H1 (cell line): ENCODE measurements around the gene OSTC. TPM values are rescaled to one million over a fixed set of nuclear protein-coding genes. Genes with fewer than 3 reads are reported as not detected.

Source experiments
- CTCF ChIA-PET: fragments of 300-600 bp; sonication (Branson Sonifier 250); formaldehyde crosslinking; loops from one replicate; lab custom pipeline; 2021; ENCODE audit not compliant: partially characterized antibody; lab: Charles Lee
- POLR2A ChIA-PET: fragments of 300-600 bp; sonication (Branson Sonifier 250); formaldehyde crosslinking; loops from one replicate; lab custom pipeline; 2021; ENCODE audit warnings: inconsistent platforms; ENCODE audit not compliant: partially characterized antibody; lab: Charles Lee
- DNase-seq, 2 experiments: peaks; one replicate each; pipeline versions ENCODE4 v3.0.0 to v3.0.0-alpha.2; 2010 to 2022; ENCODE audit warnings: low spot score in 2 of 2, low read depth in 1 of 2, mixed read lengths in 1 of 2
- FAIRE-seq: peaks from 2 replicates; lab custom pipeline; 2011; peaks lifted over from hg19 to GRCh38; lab: Jason Lieb, UNC
- H2AFZ ChIP-seq: 2 replicates; pipeline ENCODE4 v1.8.1; 2012; ENCODE audit warnings: low read length, inconsistent platforms
- H2AK5ac ChIP-seq: 2 replicates; pipeline ENCODE4 v1.6.1; 2013; ENCODE audit warnings: low read depth, low read length
- H2BK120ac ChIP-seq: replicated peaks from 2 replicates; pipeline ENCODE3; 2013; ENCODE audit warnings: low read depth, low read length, inconsistent platforms
- H2BK12ac ChIP-seq: 2 replicates; pipeline ENCODE4 v1.6.1; 2013; ENCODE audit warnings: low read depth, low read length
- H2BK15ac ChIP-seq: 2 replicates; pipeline ENCODE4 v1.6.1; 2013; ENCODE audit warnings: low read length
- H2BK20ac ChIP-seq: 2 replicates; pipeline ENCODE4 v1.6.1; 2013; ENCODE audit warnings: low read length
- H2BK5ac ChIP-seq: 2 replicates; pipeline ENCODE4 v1.6.1; 2013; ENCODE audit warnings: low read depth, low read length
- H3K14ac ChIP-seq: 2 replicates; pipeline ENCODE4 v1.6.1; 2013; ENCODE audit warnings: inconsistent platforms; ENCODE audit not compliant: insufficient read length
- H3K18ac ChIP-seq: 2 replicates; pipeline ENCODE4 v1.6.1; 2013; ENCODE audit warnings: low read length; ENCODE audit errors: extremely low read depth
- H3K23ac ChIP-seq: 2 replicates; pipeline ENCODE4 v1.6.1; 2013; ENCODE audit warnings: inconsistent platforms; ENCODE audit not compliant: insufficient read length
- H3K23me2 ChIP-seq: 2 replicates; pipeline ENCODE4 v1.6.1; 2013; ENCODE audit warnings: low read depth, low read length
- H3K27ac ChIP-seq: 2 replicates; pipeline ENCODE4 v1.6.1; 2011; ENCODE audit warnings: low read depth, low read length, inconsistent platforms
- H3K27me3 ChIP-seq, 4 experiments: replicated peaks in 1 of 4; 1 replicate in 1 of 4; 2 replicates in 3 of 4; pipeline versions ENCODE4 v1.6.1 to v1.8.1; 2011 to 2013; ENCODE audit warnings: low read length in 3 of 4, mild to moderate bottlenecking in 3 of 4, inconsistent platforms in 2 of 4, mixed read lengths in 2 of 4, moderate library complexity in 1 of 4; ENCODE audit not compliant: control insufficient read depth in 3 of 4, insufficient read depth in 3 of 4; ENCODE audit errors: extremely low read depth in 1 of 4
- H3K36me3 ChIP-seq, 4 experiments: 2 replicates each; pipeline versions ENCODE4 v1.6.1 to v1.8.1; 2011 to 2013; ENCODE audit warnings: mild to moderate bottlenecking in 4 of 4, low read length in 3 of 4, moderate library complexity in 2 of 4, control low read depth in 1 of 4, inconsistent platforms in 1 of 4; ENCODE audit not compliant: insufficient read depth in 4 of 4, control insufficient read depth in 2 of 4
- H3K4ac ChIP-seq: replicated peaks from 2 replicates; pipeline ENCODE3; 2013; ENCODE audit warnings: low read length, low read depth, mixed read lengths, inconsistent platforms; ENCODE audit not compliant: insufficient read length
- H3K4me1 ChIP-seq, 4 experiments: replicated peaks in 1 of 4; 1 replicate in 1 of 4; 2 replicates in 3 of 4; pipeline versions ENCODE4 v1.6.1 to v1.8.1; 2011 to 2013; ENCODE audit warnings: low read length in 3 of 4, inconsistent platforms in 2 of 4, mixed read lengths in 1 of 4; ENCODE audit not compliant: insufficient read depth in 4 of 4, control insufficient read depth in 3 of 4
- H3K4me2 ChIP-seq, 2 experiments: 2 replicates each; pipeline versions ENCODE4 v1.6.1 to v1.8.1; 2011 to 2013; ENCODE audit warnings: low read depth in 2 of 2, low read length in 2 of 2, control low read depth in 1 of 2, inconsistent platforms in 1 of 2, mild to moderate bottlenecking in 1 of 2; ENCODE audit not compliant: insufficient read depth in 1 of 2
- H3K4me3 ChIP-seq, 4 experiments: fragments of 200-600, 300-600 bp in 1 of 4; sonication (generic), shearing (Covaris generic), sonication (Bioruptor Twin) in 1 of 4; 2 replicates each; pipeline versions ENCODE4 v1.5.1 to v1.8.1; 2011 to 2016; ENCODE audit warnings: low read length in 4 of 4, low read depth in 3 of 4, control low read depth in 2 of 4, inconsistent platforms in 2 of 4, mild to moderate bottlenecking in 2 of 4, mixed read lengths in 1 of 4, moderate library complexity in 1 of 4; ENCODE audit not compliant: insufficient read depth in 2 of 4; ENCODE audit errors: extremely low read depth in 1 of 4
- H3K56ac ChIP-seq: replicated peaks from 2 replicates; pipeline ENCODE3; 2013; ENCODE audit warnings: low read depth, mild to moderate bottlenecking, mixed read lengths, low read length, inconsistent platforms; ENCODE audit not compliant: insufficient read length
- H3K79me1 ChIP-seq: 2 replicates; pipeline ENCODE4 v1.6.1; 2013; ENCODE audit warnings: low read depth, low read length, control low read depth
- H3K79me2 ChIP-seq, 2 experiments: 2 replicates each; pipeline versions ENCODE4 v1.6.1 to v1.8.1; 2012 to 2013; ENCODE audit warnings: low read length in 2 of 2, mild to moderate bottlenecking in 2 of 2, inconsistent platforms in 1 of 2; ENCODE audit not compliant: insufficient read depth in 2 of 2, control insufficient read depth in 1 of 2
- H3K9ac ChIP-seq, 4 experiments: replicated peaks in 1 of 4; 1 replicate in 1 of 4; 2 replicates in 3 of 4; pipeline versions ENCODE4 v1.6.1 to v1.8.1; 2011 to 2013; ENCODE audit warnings: low read depth in 3 of 4, low read length in 3 of 4, control low read depth in 2 of 4, mild to moderate bottlenecking in 2 of 4, moderate library complexity in 2 of 4, inconsistent platforms in 1 of 4; ENCODE audit errors: extremely low read depth in 1 of 4
- H3K9me3 ChIP-seq, 2 experiments: 2 replicates each; pipeline versions ENCODE4 v1.6.1 to v1.8.1; 2012 to 2013; ENCODE audit warnings: mild to moderate bottlenecking in 2 of 2, moderate library complexity in 2 of 2, control low read depth in 1 of 2, inconsistent platforms in 1 of 2, low read depth in 1 of 2, low read length in 1 of 2, mixed read lengths in 1 of 2; ENCODE audit not compliant: insufficient read depth in 2 of 2
- H4K20me1 ChIP-seq, 2 experiments: replicated peaks in 1 of 2; 2 replicates each; pipeline versions ENCODE3 to v1.8.1; 2011 to 2013; ENCODE audit warnings: inconsistent platforms in 2 of 2, low read length in 2 of 2, mild to moderate bottlenecking in 1 of 2; ENCODE audit not compliant: insufficient read depth in 2 of 2, control insufficient read depth in 1 of 2
- H4K5ac ChIP-seq: 2 replicates; pipeline ENCODE4 v1.6.1; 2013; ENCODE audit warnings: low read length, low read depth, mixed read lengths, inconsistent platforms; ENCODE audit not compliant: insufficient read length
- H4K8ac ChIP-seq: 2 replicates; pipeline ENCODE4 v1.8.0; 2013; ENCODE audit warnings: mild to moderate bottlenecking, moderate library complexity, low read length, inconsistent platforms; ENCODE audit not compliant: insufficient read depth; ENCODE audit errors: extremely low read depth
- H4K91ac ChIP-seq: replicated peaks from 2 replicates; pipeline ENCODE3; 2013; ENCODE audit warnings: low read length, mixed read lengths, inconsistent platforms; ENCODE audit not compliant: insufficient read length
- ATF3 ChIP-seq: IDR thresholded peaks from 2 replicates; pipeline ENCODE4 v1.6.1; 2011; ENCODE audit warnings: low read depth, mild to moderate bottlenecking, low read length; ENCODE audit not compliant: insufficient read depth
- CBX5 ChIP-seq: fragments of 300-800, 300-1000 bp; sonication (generic); IDR thresholded peaks from 2 replicates; pipeline ENCODE4 v1.7.1; 2016; ENCODE audit warnings: antibody characterized with exemption, low read length, low read depth
- CTBP2 ChIP-seq: IDR thresholded peaks from 2 replicates; pipeline ENCODE4 v1.7.0; 2011; ENCODE audit warnings: borderline replicate concordance, mild to moderate bottlenecking, moderate library complexity, mixed read lengths, low read length; ENCODE audit not compliant: insufficient read depth, insufficient read length
- E2F6 ChIP-seq: IDR thresholded peaks from 2 replicates; pipeline ENCODE4 v1.6.1; 2012; ENCODE audit warnings: inconsistent platforms
- EGR1 ChIP-seq: IDR thresholded peaks from 2 replicates; pipeline ENCODE4 v1.6.1; 2011; ENCODE audit warnings: low read depth, low read length, borderline replicate concordance
- RNF2 ChIP-seq: fragments of 200-900, 300-1000 bp; sonication (generic); IDR thresholded peaks from 2 replicates; pipeline ENCODE4 v1.7.1; 2016; ENCODE audit warnings: borderline replicate concordance, low read depth, mild to moderate bottlenecking, antibody characterized with exemption, low read length; ENCODE audit not compliant: poor library complexity, severe bottlenecking; ENCODE audit errors: missing control alignments
- SP4 ChIP-seq: IDR thresholded peaks from 2 replicates; pipeline ENCODE4 v1.6.1; 2012; ENCODE audit warnings: low read length, inconsistent platforms
- USF2 ChIP-seq: IDR thresholded peaks from 2 replicates; pipeline ENCODE4 v1.6.1; 2011; ENCODE audit warnings: low read length, improper control_type of control experiment
- WGBS, 2 experiments: shearing (Covaris generic) in 1 of 2; methylation state at CpG; one replicate each; pipeline versions ENCODE4 v1.1.6 to v1.1.7; 2013 to 2015; ENCODE audit warnings: low lambda C conversion rate in 2 of 2, mixed read lengths in 2 of 2, inconsistent platforms in 1 of 2, low coverage in 1 of 2, missing lambda C conversion rate in 1 of 2; ENCODE audit not compliant: insufficient replicate concordance in 2 of 2, insufficient coverage in 1 of 2, insufficient read length in 1 of 2; ENCODE audit errors: extremely low coverage in 1 of 2, missing lambda C conversion rate in 1 of 2; 5-methylcytosine and 5-hydroxymethylcytosine counted together
- polyA plus RNA-seq, 7 experiments: library from polyadenylated mRNA; depleted of rRNA in 3 of 7; stranded (reverse) in 5 of 7; unstranded in 2 of 7; fragments of >200 nt in 5 of 7; fragments of 200-250 nt in 2 of 7; gene quantifications; 1 replicate in 5 of 7; 2 replicates in 1 of 7; 4 replicates in 1 of 7; pipeline versions ENCODE4 v1.2.1 to v1.2.3, GENCODE V29; 2011 to 2013; ENCODE audit warnings: missing spikeins in 2 of 7, mixed read lengths in 2 of 7
- total RNA-seq: library from RNA; stranded (reverse); fragmentation: NEBNext Ultra II Directional; extraction: Animal tissue kit (Norgen Biotek cat#: 25700); gene quantifications from 2 replicates; pipeline ENCODE4 v1.2.1, GENCODE V29; 2021

Gene OSTC
- total and polyA plus RNA-seq, 2 of the 8 experiments (the other 6 are each of a cell fraction or from before 2014, with no cell fraction given), result 165 to 176 TPM

- no peak overlapping the region for H2AK5ac ChIP-seq
- no peak overlapping the region for H4K91ac ChIP-seq
- H2BK120ac ChIP-seq, result no peak overlapping the region
- no peaks in the 10 kb centered on the region for H3K27me3 ChIP-seq
- no peak overlapping the region for H3K27ac ChIP-seq
- H3K4me1 ChIP-seq, result peaks cover 0 to 3% (median under 1%) of the 10 kb centered on the region in 4 experiments; a peak in 2 of 7 replicates
- H2BK20ac ChIP-seq, result no peak overlapping the region
- no peak overlapping the region for H2BK5ac ChIP-seq
- no peaks in the 10 kb centered on the region for H4K20me1 ChIP-seq
- no peaks in the 10 kb centered on the region; the same call in 1 of the 2 replicates for H3K23me2 ChIP-seq
- H3K4me2 ChIP-seq, result no peak overlapping the region
- H3K18ac ChIP-seq, result no peak overlapping the region
- H3K79me1 ChIP-seq, result no peaks in the 10 kb centered on the region
- H3K14ac ChIP-seq, result no peak overlapping the region
- H3K4me3 ChIP-seq, result no peak overlapping the region
- H2AFZ ChIP-seq, result no peak overlapping the region
- WGBS, 2 experiments, result 86% methylated on average over 3 of the region's 3 CpGs; no CpG with 5 or more reads in 1 of the 2 experiments
- H2BK15ac ChIP-seq, result no peak overlapping the region
- H3K79me2 ChIP-seq, result no peaks in the 10 kb centered on the region
- DNase-seq, result no peak
- no peak overlapping the region for H4K8ac ChIP-seq
- POLR2A ChIA-PET, result no interaction called here
- no peak overlapping the region for H4K5ac ChIP-seq
- H3K36me3 ChIP-seq, result no peaks in the 10 kb centered on the region
- H2BK12ac ChIP-seq, result no peak overlapping the region
- no peak overlapping the region for H3K56ac ChIP-seq
- no peak overlapping the region for H3K4ac ChIP-seq
- no peaks in the 10 kb centered on the region for H3K9me3 ChIP-seq
- H3K9ac ChIP-seq, result no peak overlapping the region
- H3K23ac ChIP-seq, result no peak overlapping the region
- CTCF ChIA-PET, result interaction anchor here (0.8 to 1.4 kb wide), 3 partner anchors 9 to 16 kb away, joined by 3 to 4 read pairs (median 3); no protein-coding TSS in a partner anchor
- FAIRE-seq, result no peak
- no peak for TF ChIP-seq SP4
- TF ChIP-seq ATF3, result no peak
- no peak for TF ChIP-seq RNF2
- no peak for TF ChIP-seq EGR1
- TF ChIP-seq CBX5, result no peak
- TF ChIP-seq E2F6, result no peak
- TF ChIP-seq CTBP2, result no peak
- no peak for TF ChIP-seq USF2
Measured at GRCh38 chr4:108694423-108694822, 44.0 kb downstream of the OSTC start.
